Stimulated activated CD4-positive, alpha-beta T cell treated with anti-CD3 and anti-CD28 coated beads, Interleukin-15, amount 100 ng/mL, for 24 hours (primary cell): Measurements from ENCODE around the gene DPP9.
"Not testable (repeated sequence)": the region's sequence is repeated elsewhere in the genome, so short reads cannot be mapped to it uniquely, and the experiment has no call there.

Experiments used
- DNase-seq: peaks from one replicate; pipeline ENCODE4 v3.0.0-alpha.2; 2020

Gene DPP9

DNA sequence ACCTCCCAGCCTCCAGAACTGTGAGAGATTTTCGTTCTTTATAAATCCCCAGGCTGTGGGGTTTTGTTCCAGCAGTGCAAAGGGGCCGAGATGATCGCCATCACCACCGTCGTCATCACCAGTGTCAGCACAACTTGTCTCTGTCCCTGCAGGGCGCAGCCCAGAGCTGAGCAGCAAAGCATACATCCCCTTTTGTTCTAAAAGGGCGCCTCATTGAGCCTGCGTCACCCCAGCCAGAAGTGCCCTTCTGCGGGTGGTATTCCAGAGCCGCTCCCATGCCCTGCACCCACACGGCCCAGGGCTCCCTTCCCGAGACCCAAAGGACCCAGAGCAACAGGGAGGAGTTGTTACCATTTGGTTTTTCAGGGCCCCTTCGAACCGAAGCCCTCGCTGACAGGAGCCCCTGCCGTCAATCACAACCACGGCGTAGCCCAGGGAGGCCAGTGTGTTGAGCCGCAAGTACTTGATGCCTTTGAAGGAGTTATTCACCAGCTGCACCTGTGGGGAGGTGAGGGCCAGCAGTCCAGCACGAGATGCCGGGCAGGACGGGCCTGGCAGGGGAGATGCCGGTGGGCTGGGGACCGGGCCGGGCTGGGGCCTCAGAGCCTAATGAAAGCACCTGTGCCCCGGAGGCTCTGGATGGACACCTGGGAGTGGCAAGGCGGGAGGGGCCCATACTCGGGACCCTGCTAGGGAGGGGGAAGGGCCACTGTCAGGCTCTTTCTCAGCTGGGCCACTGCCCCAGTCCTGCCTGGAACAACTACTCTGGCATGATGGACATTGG, 39.1 kb downstream of the DPP9 start:
- no peak for DNase-seq

GRCh38 chr19:4682417-4683200, 41.0 kb downstream of the DPP9 start:
- DNase-seq, result no peak

DNA sequence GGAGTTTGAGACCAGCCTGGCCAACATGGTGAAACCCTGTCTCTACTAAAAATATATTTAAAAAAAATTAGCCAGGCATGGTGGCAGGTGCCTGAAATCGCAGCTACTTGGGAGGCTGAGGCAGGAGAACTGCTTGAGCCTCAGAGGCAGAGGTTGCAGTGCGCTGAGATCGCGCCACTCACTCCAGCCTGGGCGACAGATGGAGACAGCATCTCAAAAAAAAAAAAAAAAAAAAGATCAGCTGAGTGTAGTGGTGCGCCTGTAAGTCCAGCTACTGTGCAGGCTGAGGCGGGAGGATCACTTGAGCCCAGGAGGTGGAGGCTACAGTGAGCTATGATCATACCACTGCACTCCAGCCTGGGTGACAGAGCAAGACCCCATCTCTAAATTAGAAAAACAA, 43.6 kb downstream of the DPP9 start:
- DNase-seq, result not testable (repeated sequence)

DNA sequence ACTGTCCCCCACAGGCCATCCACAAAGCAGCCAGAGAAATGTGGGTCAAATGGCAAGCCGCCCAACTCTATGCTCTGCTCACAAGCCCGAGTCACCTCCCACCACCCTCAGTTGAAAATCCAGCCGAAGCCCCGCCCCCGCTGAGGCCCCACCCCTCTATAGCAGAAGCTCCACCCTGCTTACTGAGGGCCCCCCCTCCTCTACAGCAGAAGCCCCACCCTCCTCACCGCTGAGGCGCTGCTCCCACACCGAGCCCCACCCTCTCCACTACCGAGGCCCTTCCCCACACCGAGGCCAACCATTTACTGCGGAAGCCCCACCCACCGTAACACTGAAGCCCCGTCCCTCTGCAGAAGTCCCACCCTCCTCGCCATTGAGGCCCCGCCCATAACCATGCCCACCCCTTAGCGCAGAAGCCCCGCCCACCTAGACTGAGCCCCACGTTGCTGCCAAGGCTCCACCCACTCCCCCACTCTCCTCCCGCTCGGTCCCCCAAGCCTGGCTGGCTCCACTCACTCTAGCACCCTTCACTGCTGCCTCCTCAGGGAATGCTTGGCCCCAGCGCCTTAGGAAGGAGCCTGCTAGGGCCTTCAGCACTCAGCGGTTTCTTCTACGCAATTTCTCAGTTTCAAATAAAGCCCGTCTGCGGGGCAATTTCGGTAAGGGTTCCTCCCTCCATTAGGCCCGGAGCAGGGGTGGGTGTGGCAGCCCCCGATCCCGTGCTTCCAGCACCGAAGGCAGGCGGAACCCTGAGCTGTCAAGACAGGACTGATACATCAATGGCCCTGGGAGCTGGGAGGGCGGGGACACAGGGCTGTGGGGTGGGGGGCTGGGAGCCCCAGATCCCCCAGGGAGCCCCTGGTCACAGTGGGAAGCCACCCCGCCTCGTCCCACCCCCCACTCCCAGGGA, 44.5 kb downstream of the DPP9 start:
- DNase-seq, result peak; percentile 22

GRCh38 chr19:4676955-4677731, 46.5 kb downstream of the DPP9 start:
- DNase-seq, result peak; percentile 47

- no peak for DNase-seq
These were observed 48.3 kb downstream of the DPP9 start for GRCh38 chr19:4675346-4675745.

GRCh38 chr19:4673726-4674125, 49.9 kb downstream of the DPP9 start:
- DNase-seq, result no peak

- no peak for DNase-seq
These were observed 50.4 kb downstream of the DPP9 start for GRCh38 chr19:4673216-4673615.

DNA sequence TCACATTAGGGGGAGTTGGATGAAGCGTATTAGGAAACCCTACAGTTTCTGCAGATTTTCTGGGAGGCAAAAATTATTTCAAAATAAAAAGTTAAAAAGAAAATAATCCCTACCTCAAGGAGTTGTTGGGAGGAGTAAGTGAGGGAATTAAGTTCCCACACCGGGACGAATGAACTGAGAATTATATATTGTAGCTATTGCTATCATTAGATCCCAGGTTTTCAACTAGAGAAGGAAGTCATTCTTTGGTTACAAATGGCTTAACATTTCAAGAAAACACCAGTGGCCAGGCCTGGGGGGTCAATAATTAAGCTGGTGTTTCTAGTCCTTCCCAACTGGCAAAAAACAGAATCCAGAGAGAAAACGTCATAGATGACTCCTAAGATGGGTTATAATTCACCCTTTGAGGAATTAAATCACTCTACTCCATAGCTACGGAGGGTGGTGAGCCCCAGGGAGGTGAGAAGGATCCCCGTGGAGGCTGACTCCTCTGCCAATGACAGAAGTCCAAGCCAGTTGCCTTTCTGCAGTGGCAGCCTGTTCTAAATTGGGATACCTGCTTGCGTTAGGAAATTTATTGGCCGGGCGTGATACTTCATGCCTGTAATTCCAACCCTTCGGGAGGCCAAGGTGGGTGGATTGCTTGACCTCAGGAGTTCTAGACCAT, 52.3 kb downstream of the DPP9 start:
- DNase-seq, result no peak

DNA sequence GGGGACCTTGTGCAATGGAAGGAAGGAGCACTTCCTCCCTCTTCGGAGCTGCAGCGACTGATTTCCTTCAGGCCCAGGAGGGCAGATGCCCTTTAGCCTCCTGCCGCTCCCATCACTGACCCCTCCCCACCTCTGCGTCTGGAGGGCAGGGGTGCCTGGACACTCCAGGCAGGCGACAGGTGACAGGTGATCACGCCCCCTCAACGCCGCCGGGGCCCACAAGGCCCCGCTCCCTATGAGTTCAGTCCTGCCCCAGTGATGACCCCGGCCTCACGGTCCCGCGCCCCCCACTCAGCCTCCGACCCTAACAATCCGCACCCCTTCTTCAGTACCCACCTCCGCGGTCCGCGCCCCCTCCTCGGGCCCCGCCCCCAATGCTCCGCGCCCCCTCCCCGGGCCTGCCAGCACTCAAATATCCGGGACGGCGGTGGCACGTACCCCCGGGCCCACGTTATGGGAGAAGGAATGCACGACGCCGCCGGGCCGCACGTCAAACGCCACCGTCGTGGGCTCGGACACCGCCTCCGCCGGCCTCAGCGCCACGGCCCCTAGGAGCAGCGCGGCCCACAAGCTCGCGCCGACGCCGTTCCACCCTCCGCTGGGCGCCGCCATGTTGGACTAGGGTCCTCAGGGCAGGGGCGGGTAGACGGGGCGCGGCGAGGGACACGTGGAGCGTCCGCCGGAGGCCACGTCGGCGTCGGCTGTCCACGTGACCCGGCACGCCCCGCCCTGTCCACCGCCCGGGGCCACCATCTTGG, 53.7 kb downstream of the DPP9 start, which contains the start of gene MYDGF:
MYDGF (minus strand) TSS at position 620 of the 758 bp plus-strand sequence; CDS start at position 612, 8 bp downstream.
- DNase-seq, result peak; percentile 97

DNA sequence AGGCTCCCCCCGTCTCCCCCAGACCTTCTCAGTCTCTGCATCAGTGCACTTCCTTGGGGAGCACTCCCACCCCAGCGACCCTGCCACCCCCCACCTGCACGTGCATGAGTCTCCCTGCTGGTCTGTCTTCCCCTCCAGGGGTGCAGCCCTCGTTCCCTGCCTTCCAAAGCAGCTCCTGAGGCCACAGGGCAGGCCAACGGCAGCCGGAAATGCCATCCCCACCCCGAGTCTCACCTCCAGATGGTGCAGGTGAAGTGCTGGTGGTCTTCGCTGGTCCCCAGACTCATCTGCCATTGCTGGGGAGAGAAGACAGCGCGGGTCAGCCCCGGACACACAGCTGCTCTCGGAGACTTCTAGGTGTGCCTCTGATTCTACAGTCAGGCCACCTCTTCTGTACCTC, 59.0 kb downstream of the DPP9 start:
- DNase-seq, result no peak

- no peak for DNase-seq
These were observed 60.8 kb downstream of the DPP9 start for GRCh38 chr19:4662812-4663211.

DNA sequence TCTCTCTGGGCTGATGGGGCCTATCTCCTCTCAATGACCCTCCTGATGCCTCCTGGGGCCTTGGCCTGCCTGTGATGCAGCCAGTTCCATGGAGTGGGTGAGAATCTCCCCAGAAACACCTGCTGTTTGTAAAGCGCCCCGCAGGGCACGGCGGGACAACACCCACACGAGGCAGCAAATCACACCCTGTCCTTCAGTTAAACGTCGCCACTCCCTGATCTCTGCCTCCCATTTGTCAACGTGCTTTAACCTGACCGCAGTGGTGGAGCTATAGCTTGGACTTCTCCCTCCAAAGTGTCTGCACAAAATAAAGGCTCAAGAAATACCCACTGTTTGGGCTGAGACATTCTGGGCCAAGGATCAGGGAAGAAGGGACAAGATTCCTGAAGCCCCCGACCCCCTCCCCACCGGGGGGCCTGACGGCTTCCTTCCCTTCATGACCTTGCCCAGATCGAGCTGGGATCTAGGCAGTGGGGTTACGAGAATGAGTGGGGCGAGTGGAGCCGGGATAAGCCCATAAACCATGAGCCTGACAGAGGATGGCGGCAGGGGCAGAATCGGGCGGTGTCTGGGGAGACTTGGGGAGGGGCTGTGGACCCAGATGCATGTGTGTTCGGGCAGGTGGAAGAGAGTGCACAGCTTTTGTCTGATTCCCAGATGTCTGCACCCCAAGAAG, 61.5 kb downstream of the DPP9 start:
- DNase-seq, result no peak

DNA sequence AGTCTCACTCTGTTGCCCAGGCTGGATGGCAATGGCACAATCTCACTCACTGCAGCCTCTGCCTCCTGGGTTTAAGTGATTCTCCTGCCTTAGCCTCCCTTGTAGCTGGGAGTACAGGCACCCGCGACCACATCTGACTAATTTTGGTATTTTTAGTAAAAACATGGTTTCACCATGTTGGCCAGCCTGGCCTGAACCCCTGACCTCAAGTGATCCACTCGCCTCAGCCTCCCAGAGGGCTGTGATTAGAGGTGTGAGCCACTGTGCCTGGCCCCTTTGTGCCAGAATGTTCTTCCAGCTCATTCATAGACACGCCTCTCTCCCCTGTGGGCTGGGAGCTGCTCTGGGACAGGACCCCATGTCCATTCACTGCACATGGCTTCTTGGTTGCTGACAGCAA, 62.6 kb downstream of the DPP9 start:
- no peak for DNase-seq

GRCh38 chr19:4660181-4660791, 63.4 kb downstream of the DPP9 start:
- peak; percentile 26 for DNase-seq

DNA sequence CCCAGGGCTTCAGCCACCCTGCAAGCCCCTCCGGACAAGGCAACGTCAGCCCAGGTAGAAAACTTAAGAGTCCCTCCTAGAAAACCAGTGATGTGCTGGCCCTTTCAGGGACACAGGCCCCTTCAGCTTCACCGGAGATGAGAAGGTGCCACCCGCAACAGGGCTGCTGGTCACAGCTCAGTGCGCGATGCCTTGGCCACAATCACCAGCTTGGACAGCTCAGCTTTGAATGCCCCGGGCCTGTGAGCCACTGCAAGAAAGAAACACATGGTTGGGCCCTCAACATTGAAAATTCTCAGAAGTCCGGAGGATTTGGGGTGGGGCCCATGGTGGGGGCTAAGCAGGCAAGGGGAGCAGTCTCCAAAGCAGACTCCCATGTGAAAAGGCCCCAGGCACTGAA, 65.8 kb downstream of the DPP9 start:
- no peak for DNase-seq

- DNase-seq, result no peak
These were observed 66.4 kb downstream of the DPP9 start for GRCh38 chr19:4657262-4657661.

DNA sequence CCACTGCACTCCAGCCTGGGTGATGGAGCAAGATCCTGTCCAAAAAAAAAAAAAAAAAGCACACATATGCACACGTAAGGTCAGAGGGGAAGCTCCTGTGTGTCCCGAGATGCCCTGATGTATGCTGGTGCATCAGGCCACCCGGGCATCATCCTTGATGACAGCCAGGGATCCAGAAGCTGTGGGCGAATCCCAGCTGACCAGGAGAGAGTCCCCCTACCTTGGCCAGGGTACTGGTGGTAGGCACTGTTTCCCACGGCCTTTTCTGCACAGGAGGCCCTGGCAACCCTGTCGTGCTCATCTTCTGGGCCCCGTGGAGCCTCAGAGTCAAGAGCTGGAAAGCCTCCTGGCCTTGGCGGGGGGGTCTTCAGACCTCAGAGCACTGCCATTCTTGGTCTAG, 67.5 kb downstream of the DPP9 start:
- DNase-seq, result no peak

DNA sequence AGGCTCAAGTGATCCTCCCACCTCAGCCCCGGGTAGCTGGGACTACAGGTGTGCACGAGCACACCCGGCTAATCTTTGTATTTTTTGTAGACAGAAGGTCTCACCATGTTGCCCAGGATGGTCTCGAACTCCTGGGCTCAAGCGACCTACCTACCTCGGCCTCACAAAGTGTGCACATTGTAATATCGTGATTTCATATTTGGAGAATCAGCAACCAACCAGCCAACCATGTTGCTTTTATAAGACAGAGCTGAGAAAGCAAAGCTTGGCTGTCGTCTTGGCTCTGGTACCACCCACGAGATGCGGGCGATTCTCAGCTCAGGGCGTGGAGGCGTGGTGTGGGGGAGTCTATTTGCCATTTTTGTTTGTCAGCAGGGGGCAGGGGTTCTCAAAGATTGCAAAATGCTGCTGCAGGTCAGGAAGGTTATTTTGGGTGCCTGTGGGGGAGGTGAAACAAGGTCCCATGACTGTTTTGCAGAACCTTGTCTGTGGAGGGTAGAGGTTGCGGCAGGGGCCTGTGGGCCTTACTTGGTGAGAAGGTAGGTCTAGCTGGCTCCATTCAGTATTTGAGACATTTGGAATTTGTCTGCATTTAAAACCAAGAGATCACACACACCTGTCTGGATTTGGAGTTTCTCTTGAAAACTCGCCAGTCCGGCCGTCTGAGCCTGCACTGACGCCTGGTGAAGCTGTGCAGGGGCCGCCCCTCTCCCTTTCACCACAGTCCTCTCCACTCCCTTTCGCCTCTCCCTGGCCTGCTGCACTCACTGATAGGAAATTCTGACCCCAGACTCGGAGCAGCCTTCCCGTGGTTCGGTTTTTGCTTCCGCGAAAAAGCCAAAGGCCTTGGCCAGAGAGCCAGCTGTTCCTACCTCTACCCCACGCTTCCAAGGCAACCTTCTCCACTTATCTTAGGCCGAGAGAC, 68.9 kb downstream of the DPP9 start:
- DNase-seq, result no peak
